ENCODE measurements around the gene POP4.

POP4 gene

GRCh38 chr19:29631450-29631849 lies 25.4 kb downstream of the POP4 start:
- DNase-seq, result no peak

- no peak for DNase-seq
These were observed 27.9 kb downstream of the POP4 start for GRCh38 chr19:29634002-29634401.

- no peak for DNase-seq
These were observed 28.5 kb downstream of the POP4 start for GRCh38 chr19:29634423-29635130.

GRCh38 chr19:29635963-29636362 lies 29.9 kb downstream of the POP4 start:
- no peak for DNase-seq

- DNase-seq, result no peak
These were observed 30.7 kb downstream of the POP4 start for GRCh38 chr19:29636553-29637360.

- DNase-seq, result no peak
These were observed 33.0 kb downstream of the POP4 start for GRCh38 chr19:29639086-29639485.

GRCh38 chr19:29640231-29640630 lies 34.1 kb downstream of the POP4 start:
- no peak for DNase-seq

- DNase-seq, result no peak
These were observed 35.5 kb downstream of the POP4 start for GRCh38 chr19:29641597-29641996.

GRCh38 chr19:29643361-29643935 lies 37.4 kb downstream of the POP4 start:
- DNase-seq, result no peak

- no peak for DNase-seq
These were observed 38.1 kb downstream of the POP4 start for GRCh38 chr19:29644210-29644609.

- DNase-seq, result no peak
These were observed 39.4 kb downstream of the POP4 start for GRCh38 chr19:29645491-29645867.

GRCh38 chr19:29645911-29646310 lies 39.8 kb downstream of the POP4 start:
- DNase-seq, result no peak

GRCh38 chr19:29650772-29651387 lies 44.8 kb downstream of the POP4 start:
- DNase-seq, result no peak

- DNase-seq, result no peak
These were observed 45.7 kb downstream of the POP4 start for GRCh38 chr19:29651622-29652394.

- no peak for DNase-seq
These were observed 47.3 kb downstream of the POP4 start for GRCh38 chr19:29653398-29653797.

GRCh38 chr19:29655648-29656335 lies 49.7 kb downstream of the POP4 start:
- no peak for DNase-seq

GRCh38 chr19:29658221-29658991 lies 52.3 kb downstream of the POP4 start:
- no peak for DNase-seq

GRCh38 chr19:29660835-29661234 lies 54.8 kb downstream of the POP4 start:
- no peak for DNase-seq

- DNase-seq, result no peak
These were observed 56.2 kb downstream of the POP4 start for GRCh38 chr19:29662278-29662603.

- DNase-seq, result no peak
These were observed 56.7 kb downstream of the POP4 start for GRCh38 chr19:29662604-29663404.

Data from T-helper 1 cell (primary cell).